Osteoblast (primary cell): ENCODE measurements around the gene ECD. TPM values are rescaled to one million over a fixed set of nuclear protein-coding genes. Genes with fewer than 3 reads are reported as not detected.

Experiments used
- DNase-seq: peaks from one replicate; pipeline ENCODE4 v3.0.0; 2011; ENCODE audit warnings: low spot score, mixed read lengths; ENCODE audit not compliant: insufficient read length; ENCODE audit errors: missing footprints
- H2AFZ ChIP-seq: 2 replicates; pipeline ENCODE4 v1.6.0; 2011; ENCODE audit warnings: mild to moderate bottlenecking, low read length
- H3K27ac ChIP-seq: 2 replicates; pipeline ENCODE4 v1.5.1; 2011; ENCODE audit warnings: mild to moderate bottlenecking, low read depth, low read length, moderate library complexity
- H3K27me3 ChIP-seq: 2 replicates; pipeline ENCODE4 v1.6.0; 2012; ENCODE audit warnings: mild to moderate bottlenecking, control low read depth, inconsistent platforms, low read length, moderate library complexity; ENCODE audit not compliant: insufficient read depth
- H3K36me3 ChIP-seq: 2 replicates; pipeline ENCODE4 v1.5.1; 2011; ENCODE audit warnings: mild to moderate bottlenecking, low read length, control low read depth, moderate library complexity; ENCODE audit not compliant: insufficient read depth
- H3K4me1 ChIP-seq: 2 replicates; pipeline ENCODE4 v1.5.1; 2011; ENCODE audit warnings: mild to moderate bottlenecking, low read length, control low read depth, moderate library complexity; ENCODE audit not compliant: insufficient read depth
- H3K4me2 ChIP-seq: 2 replicates; pipeline ENCODE4 v1.6.0; 2011; ENCODE audit warnings: mild to moderate bottlenecking, low read length; ENCODE audit not compliant: insufficient read depth
- H3K4me3 ChIP-seq: fragments of 200-600 bp; sonication (generic); 3 replicates; pipeline ENCODE4 v1.5.1; 2012; ENCODE audit warnings: mild to moderate bottlenecking, low read length, inconsistent platforms; ENCODE audit not compliant: insufficient read depth
- H3K79me2 ChIP-seq: 2 replicates; pipeline ENCODE4 v1.6.0; 2012; ENCODE audit warnings: mild to moderate bottlenecking, low read length, control low read depth, inconsistent platforms; ENCODE audit not compliant: insufficient read depth
- H3K9me3 ChIP-seq: 2 replicates; pipeline ENCODE4 v1.5.1; 2011; ENCODE audit warnings: low read depth, low read length, control low read depth
- H4K20me1 ChIP-seq: 2 replicates; pipeline ENCODE4 v1.6.0; 2012; ENCODE audit warnings: mild to moderate bottlenecking, low read length, control low read depth; ENCODE audit not compliant: insufficient read depth
- total RNA-seq: library from RNA; depleted of rRNA; stranded (reverse); fragments of >200 nt; gene quantifications from 2 replicates; pipeline ENCODE4 v1.2.3, GENCODE V29; 2012
- TF ChIP-seq, protein P1 (sequence below): IDR thresholded peaks from 2 replicates; pipeline ENCODE4 v1.5.1; 2011; ENCODE audit warnings: mild to moderate bottlenecking, low read depth, low read length, moderate library complexity; ENCODE audit errors: extremely low read depth

The ECD gene
- total RNA-seq, 1 donor = 35.5 TPM

DNA sequence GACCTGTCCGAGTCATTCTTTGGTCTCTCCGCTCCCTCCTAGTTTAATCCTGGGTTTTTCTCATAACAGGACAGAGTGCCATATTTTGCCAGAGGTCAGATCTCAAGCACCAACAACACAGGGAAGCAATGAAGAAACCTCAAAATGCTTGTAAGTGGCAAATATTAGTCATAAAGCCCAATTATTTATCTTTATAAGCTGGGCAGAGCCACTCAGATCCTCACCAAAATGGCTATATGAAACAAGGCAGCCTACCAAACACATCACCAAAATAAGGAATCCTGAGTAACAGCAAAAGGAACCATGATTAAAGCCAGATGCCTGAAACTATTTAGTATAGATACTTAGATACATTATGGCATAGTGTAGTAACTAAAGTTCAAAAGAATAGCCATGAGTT, 4.7 kb downstream of the ECD start:
- Histone ChIP-seq H3K27ac (peak overlapping the region; percentile 66), H3K9me3 (no peaks in the 10 kb centered on the region), H3K27me3 (no peaks in the 10 kb centered on the region), H3K79me2 (peaks cover 78% of the 10 kb centered on the region), H4K20me1 (peaks cover 15% of the 10 kb centered on the region), H3K4me2 (peak overlapping the region; percentile 23), H3K36me3 (peaks cover 25% of the 10 kb centered on the region), H3K4me3 (no peak overlapping the region), H3K4me1 (peaks cover 15% of the 10 kb centered on the region), H2AFZ (no peak overlapping the region)
- no peak for DNase-seq
- TF ChIP-seq, protein P1, sequence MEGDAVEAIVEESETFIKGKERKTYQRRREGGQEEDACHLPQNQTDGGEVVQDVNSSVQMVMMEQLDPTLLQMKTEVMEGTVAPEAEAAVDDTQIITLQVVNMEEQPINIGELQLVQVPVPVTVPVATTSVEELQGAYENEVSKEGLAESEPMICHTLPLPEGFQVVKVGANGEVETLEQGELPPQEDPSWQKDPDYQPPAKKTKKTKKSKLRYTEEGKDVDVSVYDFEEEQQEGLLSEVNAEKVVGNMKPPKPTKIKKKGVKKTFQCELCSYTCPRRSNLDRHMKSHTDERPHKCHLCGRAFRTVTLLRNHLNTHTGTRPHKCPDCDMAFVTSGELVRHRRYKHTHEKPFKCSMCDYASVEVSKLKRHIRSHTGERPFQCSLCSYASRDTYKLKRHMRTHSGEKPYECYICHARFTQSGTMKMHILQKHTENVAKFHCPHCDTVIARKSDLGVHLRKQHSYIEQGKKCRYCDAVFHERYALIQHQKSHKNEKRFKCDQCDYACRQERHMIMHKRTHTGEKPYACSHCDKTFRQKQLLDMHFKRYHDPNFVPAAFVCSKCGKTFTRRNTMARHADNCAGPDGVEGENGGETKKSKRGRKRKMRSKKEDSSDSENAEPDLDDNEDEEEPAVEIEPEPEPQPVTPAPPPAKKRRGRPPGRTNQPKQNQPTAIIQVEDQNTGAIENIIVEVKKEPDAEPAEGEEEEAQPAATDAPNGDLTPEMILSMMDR = no peak

DNA sequence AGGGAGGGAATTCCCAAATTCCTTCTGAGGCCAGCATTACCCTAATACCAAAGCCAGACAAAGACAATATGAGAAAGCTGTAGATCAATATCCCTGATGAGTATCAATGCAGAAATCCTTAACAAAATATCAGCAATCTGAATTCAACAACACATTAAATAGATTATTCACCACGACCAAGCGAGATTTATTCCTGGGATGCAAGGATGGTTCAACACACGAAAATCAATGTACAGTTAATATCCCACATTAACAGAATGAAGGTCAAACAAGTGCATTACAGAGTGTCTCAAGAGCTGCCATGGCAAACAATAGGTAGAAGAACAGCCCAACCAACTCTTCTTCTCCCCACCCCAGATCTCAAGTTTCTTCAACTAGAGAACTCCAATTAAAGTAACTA, 6.1 kb downstream of the ECD start:
- Histone ChIP-seq H3K27me3 (no peaks in the 10 kb centered on the region), H3K36me3 (peaks cover 31% of the 10 kb centered on the region), H3K79me2 (peaks cover 67% of the 10 kb centered on the region)

DNA sequence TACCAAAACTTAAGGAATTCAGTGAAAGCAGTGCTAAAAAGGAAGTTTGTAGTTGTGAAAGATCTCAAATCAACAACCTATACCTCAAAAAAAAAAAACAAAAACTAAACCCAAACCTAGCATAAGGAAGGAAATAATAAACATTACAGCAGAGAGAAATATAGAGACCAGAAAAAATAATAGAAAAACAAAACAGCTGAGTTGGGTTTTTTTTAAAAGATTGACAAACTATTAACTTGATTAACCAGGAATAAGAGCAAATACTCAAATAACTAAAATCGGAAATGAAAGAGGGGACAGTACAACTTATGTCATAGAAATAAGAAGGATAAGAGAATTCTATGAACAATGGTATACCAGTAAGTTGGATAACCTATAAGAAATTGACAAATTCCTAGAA, 6.7 kb downstream of the ECD start:
- Histone ChIP-seq H3K4me3 (no peak overlapping the region), H3K36me3 (peaks cover 36% of the 10 kb centered on the region), H3K79me2 (peaks cover 61% of the 10 kb centered on the region), H3K4me1 (peaks cover 7% of the 10 kb centered on the region), H2AFZ (no peak overlapping the region), H3K27ac (no peak overlapping the region), H3K27me3 (no peaks in the 10 kb centered on the region), H3K9me3 (no peaks in the 10 kb centered on the region), H4K20me1 (peaks cover 15% of the 10 kb centered on the region), H3K4me2 (no peak overlapping the region)
- TF ChIP-seq, protein P1 = no peak
- no peak for DNase-seq

More for the DNA sequence above, 6.1 kb downstream of the ECD start:
- Histone ChIP-seq H3K4me3 (no peak overlapping the region), H3K4me1 (peaks cover 8% of the 10 kb centered on the region), H3K9me3 (no peaks in the 10 kb centered on the region), H2AFZ (no peak overlapping the region), H3K4me2 (no peak overlapping the region), H3K27ac (no peak overlapping the region), H4K20me1 (peaks cover 15% of the 10 kb centered on the region)
- TF ChIP-seq, protein P1 = no peak
- DNase-seq = no peak

DNA sequence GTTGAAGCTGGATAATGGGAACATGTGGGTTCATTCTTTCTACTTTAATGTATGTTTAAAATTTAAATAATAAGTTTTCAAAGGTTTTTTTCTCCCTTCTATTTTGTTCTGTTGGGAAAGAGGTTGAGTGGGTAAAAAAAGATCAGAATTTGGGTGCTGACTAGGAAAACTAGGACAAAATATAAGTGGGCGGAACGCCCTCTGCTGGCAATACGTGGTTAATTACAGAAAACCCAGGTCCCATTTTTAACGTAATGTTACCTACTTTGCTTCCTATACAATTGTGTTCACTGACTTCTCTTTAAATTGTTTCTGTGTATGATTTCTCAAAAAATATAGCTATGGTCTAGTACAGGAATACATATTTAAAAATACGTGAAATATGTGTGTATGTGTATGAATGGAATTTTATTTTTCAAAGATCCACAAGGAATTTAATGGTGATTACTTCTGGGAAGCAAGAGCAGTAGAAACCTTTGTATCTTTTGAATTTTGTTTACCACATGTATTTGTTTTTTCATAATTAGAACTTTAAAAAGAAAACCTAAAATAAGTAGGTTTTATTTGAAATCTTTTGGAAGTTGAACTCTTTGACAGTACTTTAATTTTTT, 8.7 kb downstream of the ECD start:
- DNase-seq = no peak
- peaks cover 47% of the 10 kb centered on the region for H3K36me3 ChIP-seq
- H3K27ac ChIP-seq = no peak overlapping the region
- no peak overlapping the region for H3K4me3 ChIP-seq
- H2AFZ ChIP-seq = no peak overlapping the region
- peaks cover 7% of the 10 kb centered on the region for H3K4me1 ChIP-seq
- no peak overlapping the region for H3K4me2 ChIP-seq
- H3K79me2 ChIP-seq = peaks cover 48% of the 10 kb centered on the region
- no peaks in the 10 kb centered on the region for H3K27me3 ChIP-seq
- H4K20me1 ChIP-seq = peaks cover 13% of the 10 kb centered on the region
- TF ChIP-seq, protein P1 = peak; percentile 80
- no peaks in the 10 kb centered on the region for H3K9me3 ChIP-seq
